Natural killer cell (primary cell): ENCODE measurements around the gene LHX3. TPM values are rescaled to one million over a fixed set of nuclear protein-coding genes. Genes with fewer than 3 reads are reported as not detected.
A peak's percentile ranks its signal among the peaks of the same experiment; 100 is the strongest.

Source experiments
- ATAC-seq, 3 donors: fragments of 150-1000 bp in 2 of 3; fragments of 200-7000 bp in 1 of 3; cut with Tn5 transposase; 1 replicate in 1 of 3; 2 replicates in 2 of 3; pipeline ENCODE4 v1.10.0; 2021; ENCODE audit warnings: mild to moderate bottlenecking in 2 of 3, moderate library complexity in 2 of 3
- DNase-seq, 2 donors: peaks; one replicate each; pipeline versions ENCODE4 v3.0.0 to v3.0.0-alpha.2; 2013 to 2021; ENCODE audit warnings: mixed read lengths in 1 of 2
- H3K27ac ChIP-seq: one replicate; pipeline ENCODE4 v1.5.1; 2013; ENCODE audit warnings: mild to moderate bottlenecking, low read length
- H3K27me3 ChIP-seq: one replicate; pipeline ENCODE4 v1.6.1; 2013; ENCODE audit warnings: low read length; ENCODE audit not compliant: control insufficient read depth, insufficient read depth
- H3K36me3 ChIP-seq: one replicate; pipeline ENCODE4 v1.6.1; 2013; ENCODE audit warnings: low read length; ENCODE audit not compliant: control insufficient read depth, insufficient read depth
- H3K4me1 ChIP-seq: one replicate; pipeline ENCODE4 v1.6.1; 2013; ENCODE audit warnings: low read length; ENCODE audit not compliant: control insufficient read depth, insufficient read depth
- H3K4me3 ChIP-seq: one replicate; pipeline ENCODE4 v1.5.1; 2013; ENCODE audit warnings: low read length
- H3K9me3 ChIP-seq: one replicate; pipeline ENCODE4 v1.6.1; 2013; ENCODE audit warnings: low read length; ENCODE audit not compliant: control insufficient read depth, insufficient read depth
- H3K27ac Mint-ChIP-seq, 2 donors: one replicate each; pipeline ENCODE4 v1.8.0; 2022; ENCODE audit warnings: mild to moderate bottlenecking in 2 of 2, mixed read lengths in 2 of 2, moderate library complexity in 1 of 2
- H3K27me3 Mint-ChIP-seq, 2 donors: one replicate each; pipeline ENCODE4 v1.8.0; 2022; ENCODE audit warnings: low read depth in 2 of 2, mixed read lengths in 2 of 2
- H3K36me3 Mint-ChIP-seq: one replicate; pipeline ENCODE4 v1.8.0; 2022; ENCODE audit warnings: mixed read lengths
- H3K4me1 Mint-ChIP-seq, 2 donors: one replicate each; pipeline ENCODE4 v1.8.0; 2022; ENCODE audit warnings: mixed read lengths in 2 of 2
- H3K4me3 Mint-ChIP-seq: one replicate; pipeline ENCODE4 v1.8.0; 2022; ENCODE audit warnings: mild to moderate bottlenecking, moderate library complexity, mixed read lengths
- H3K9me3 Mint-ChIP-seq, 2 donors: one replicate each; pipeline ENCODE4 v1.8.0; 2022; ENCODE audit warnings: mixed read lengths in 2 of 2
- CTCF ChIP-seq: fragments of 200-600 bp; IDR thresholded peaks from one replicate; pipeline ENCODE4 v1.8.0; 2022; ENCODE audit warnings: antibody characterized with exemption
- WGBS: methylation state at CpG from one replicate; pipeline ENCODE4 v1.1.7; 2013; ENCODE audit warnings: missing lambda C conversion rate; ENCODE audit not compliant: insufficient coverage; 5-methylcytosine and 5-hydroxymethylcytosine counted together
- intact Hi-C: fragments of 100-400 bp; cut with micrococcal nuclease; formaldehyde crosslinking; loops from one replicate; pipeline ENCODE4 v1.14.2; 2022
- total RNA-seq, 4 donors: library from RNA; stranded (reverse); fragments of 120-200 nt in 1 of 4; gene quantifications; one replicate each; pipeline versions ENCODE4 v1.2.3 to v1.2.4, GENCODE V29; 2013 to 2022

Gene LHX3
- total RNA-seq, 3 donors from 2014 or later (not counting 1 experiment from before 2014, with no cell fraction given): 0.38 TPM; not detected in 2

DNA sequence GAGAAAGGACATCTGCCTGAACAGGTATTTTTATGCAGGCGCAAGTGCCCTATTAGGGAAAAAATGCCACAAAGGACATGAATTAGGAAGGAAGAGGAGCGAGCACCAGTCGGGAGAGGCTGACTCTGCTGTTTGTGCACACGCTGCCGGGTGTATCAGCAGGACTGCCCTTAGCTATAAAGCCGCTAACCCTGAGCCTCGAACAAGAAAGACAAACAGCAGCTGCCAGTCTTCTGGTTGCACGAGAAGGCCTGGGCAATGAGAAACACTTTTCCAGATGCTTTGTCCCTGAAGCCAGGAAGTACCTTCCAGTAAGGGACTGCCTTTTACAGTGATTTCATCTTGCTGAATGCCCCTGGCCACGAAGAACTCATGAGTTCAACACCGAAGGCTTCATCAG is 28.0 kb upstream of the LHX3 start:
- Histone ChIP-seq H3K4me3 (no peak overlapping the region), H3K9me3 (no peaks in the 10 kb centered on the region), H3K36me3 (peaks cover 21% of the 10 kb centered on the region), H3K4me1 (peaks cover 15% of the 10 kb centered on the region), H3K27me3 (no peaks in the 10 kb centered on the region), H3K27ac (no peak overlapping the region)
- no peaks in the 10 kb centered on the region for H3K27me3 Mint-ChIP-seq
- TF ChIP-seq CTCF: no peak
- peaks cover 21 to 31% of the 10 kb centered on the region in 2 donors for H3K4me1 Mint-ChIP-seq
- H3K9me3 Mint-ChIP-seq: no peaks in the 10 kb centered on the region
- intact Hi-C loops: no loop called here
- H3K27ac Mint-ChIP-seq: no peak overlapping the region
- no peaks in the 10 kb centered on the region for H3K36me3 Mint-ChIP-seq
- H3K4me3 Mint-ChIP-seq: no peak overlapping the region
- 86% methylated on average over 10 of the region's 10 CpGs for WGBS
- DNase-seq (no peak), ATAC-seq (no peak)

GRCh38 chr9:136231478-136232297 is 26.8 kb upstream of the LHX3 start:
- ATAC-seq (peak in 1 of 3 donors; percentile 29), DNase-seq (peak in 1 of 2 donors; percentile 65)
- H3K4me3 ChIP-seq: no peak overlapping the region
- H3K4me1 ChIP-seq: peaks cover 15% of the 10 kb centered on the region
- H3K9me3 ChIP-seq: no peaks in the 10 kb centered on the region
- no peak overlapping the region for H3K4me3 Mint-ChIP-seq
- no peak for TF ChIP-seq CTCF
- no peak overlapping the region for H3K27ac Mint-ChIP-seq
- no peaks in the 10 kb centered on the region for H3K27me3 ChIP-seq
- peaks cover 21 to 31% of the 10 kb centered on the region in 2 donors for H3K4me1 Mint-ChIP-seq
- H3K36me3 Mint-ChIP-seq: no peaks in the 10 kb centered on the region
- H3K27ac ChIP-seq: no peak overlapping the region
- H3K36me3 ChIP-seq: peaks cover 19% of the 10 kb centered on the region
- H3K27me3 Mint-ChIP-seq: no peaks in the 10 kb centered on the region
- 62% methylated on average over 26 of the region's 31 CpGs for WGBS
- H3K9me3 Mint-ChIP-seq: no peaks in the 10 kb centered on the region
- intact Hi-C loops: no loop called here

GRCh38 chr9:136230773-136231172 is 25.8 kb upstream of the LHX3 start:
- H3K27me3 Mint-ChIP-seq: no peaks in the 10 kb centered on the region
- H3K27me3 ChIP-seq: no peaks in the 10 kb centered on the region
- H3K9me3 ChIP-seq: no peaks in the 10 kb centered on the region
- H3K4me3 ChIP-seq: no peak overlapping the region
- no peak overlapping the region for H3K27ac Mint-ChIP-seq
- H3K4me1 ChIP-seq: peaks cover 25% of the 10 kb centered on the region
- H3K36me3 ChIP-seq: peaks cover 10% of the 10 kb centered on the region
- no peak for DNase-seq
- no peak overlapping the region for H3K4me3 Mint-ChIP-seq
- WGBS: 95% methylated on average over 9 of the region's 9 CpGs
- no peaks in the 10 kb centered on the region for H3K36me3 Mint-ChIP-seq
- intact Hi-C loops: no loop called here
- no peak overlapping the region for H3K27ac ChIP-seq
- no peaks in the 10 kb centered on the region for H3K9me3 Mint-ChIP-seq
- H3K4me1 Mint-ChIP-seq: peaks cover 22 to 32% of the 10 kb centered on the region in 2 donors
- ATAC-seq: no peak
- no peak for TF ChIP-seq CTCF
